Lower leg skin (tissue), 4 donors: ENCODE measurements around the gene UBALD1. TPM values are rescaled to one million over a fixed set of nuclear protein-coding genes. Genes with fewer than 3 reads are reported as not detected.

ENCODE experiments used
- DNase-seq, 2 donors: peaks; one replicate each; pipeline ENCODE4 v3.0.0-alpha.2; 2019; ENCODE audit warnings: low spot score in 2 of 2
- H3K4me3 ChIP-seq: fragments of 200-600 bp; sonication (generic); 2 replicates; pipeline ENCODE4 v1.5.1; 2017; ENCODE audit warnings: mild to moderate bottlenecking, low read depth; ENCODE audit not compliant: poor library complexity, severe bottlenecking
- CTCF ChIP-seq, 3 donors: fragments of 450-650 bp; IDR thresholded peaks; one replicate each; pipeline ENCODE4 v1.5.1; 2016; ENCODE audit warnings: antibody characterized with exemption in 3 of 3, mild to moderate bottlenecking in 3 of 3, moderate library complexity in 2 of 3
- POLR2A ChIP-seq, 2 donors: fragments of 450-650 bp; IDR thresholded peaks; one replicate each; pipeline ENCODE4 v1.6.1; 2016 to 2017; ENCODE audit warnings: antibody characterized with exemption in 2 of 2, mild to moderate bottlenecking in 1 of 2, moderate library complexity in 1 of 2
- WGBS, 2 donors: methylation state at CpG; one replicate each; pipeline ENCODE4 v1.1.5; 2018; 5-methylcytosine and 5-hydroxymethylcytosine counted together
- intact Hi-C: fragments of 100-400 bp; cut with DNase I; formaldehyde crosslinking; loops from one replicate; pipeline ENCODE4 v1.15.0; 2023; ENCODE audit warnings: low total_unique reads
- total RNA-seq, 4 donors: library from RNA; depleted of rRNA; stranded (reverse); fragments of >200 nt; gene quantifications; one replicate each; pipeline ENCODE4 v1.1.0, GENCODE V29; 2016

The UBALD1 gene
- total RNA-seq, result 10 to 100 TPM in 3 of 4 donors, 1 to 10 TPM in 1; 9.8 to 14.9 (median 14.3) TPM

- no peak for TF ChIP-seq CTCF (IDR thresholded peaks at IDR 0.05)
- no peak for TF ChIP-seq POLR2A (IDR thresholded peaks at IDR 0.05)
- peak within 1 kb of the TSS; percentile 67 for H3K4me3 ChIP-seq
- intact Hi-C loops, result no loop called here
- 12 to 43% methylated on average over 7 to 51 of the region's 100 CpGs for WGBS, 2 donors
- DNase-seq, result peak; percentile 81 to 96
These were observed at the start of gene UBALD1 for GRCh38 chr16:4614571-4615383. Gene UBALD1, minus strand, starts transcription at chr16:4614888. Its CDS starts 91 bp downstream, at chr16:4614797.

- 73 to 78% methylated on average over 25 of the region's 25 CpGs for WGBS, 2 donors
- peak in 1 of 2 donors; percentile 76 for DNase-seq
- TF ChIP-seq CTCF (IDR thresholded peaks at IDR 0.05), result no peak
- TF ChIP-seq POLR2A (IDR thresholded peaks at IDR 0.05), result no peak
- intact Hi-C loops, result no loop called here
- H3K4me3 ChIP-seq, result no peak overlapping the region
These were observed 49.2 kb upstream of the UBALD1 start for GRCh38 chr16:4663777-4664465.

GRCh38 chr16:4663465-4663776 is 48.7 kb upstream of the UBALD1 start:
- no peak for DNase-seq
- intact Hi-C loops, result no loop called here
- 57 to 60% methylated on average over 5 of the region's 5 CpGs for WGBS, 2 donors
- no peak for TF ChIP-seq POLR2A (IDR thresholded peaks at IDR 0.05)
- TF ChIP-seq CTCF (IDR thresholded peaks at IDR 0.05), result no peak
- no peak overlapping the region for H3K4me3 ChIP-seq

GRCh38 chr16:4661661-4662060 is 47.0 kb upstream of the UBALD1 start:
- no peak for DNase-seq
- intact Hi-C loops, result no loop called here
- TF ChIP-seq POLR2A (IDR thresholded peaks at IDR 0.05) (no peak), CTCF (IDR thresholded peaks at IDR 0.05) (no peak)
- 55 to 62% methylated on average over 11 of the region's 11 CpGs for WGBS, 2 donors
- no peak overlapping the region for H3K4me3 ChIP-seq

- no peak overlapping the region for H3K4me3 ChIP-seq
- DNase-seq, result no peak
- WGBS, 2 donors, result 63 to 66% methylated on average over 12 to 17 of the region's 18 CpGs
- intact Hi-C loops, result no loop called here
- TF ChIP-seq CTCF (IDR thresholded peaks at IDR 0.05), result no peak
- no peak for TF ChIP-seq POLR2A (IDR thresholded peaks at IDR 0.05)
These were observed 45.8 kb upstream of the UBALD1 start for GRCh38 chr16:4660454-4661007.
